ENCODE results near the gene AIG1.

GRCh38 chr6:143164565-143165105 lies 103.9 kb downstream of the AIG1 start:
- no peak for TF ChIP-seq BHLHE40 (IDR thresholded peaks at IDR 0.05; ENCODE audit: borderline replicate concordance)
- TF ChIP-seq ELF4 (IDR thresholded peaks at IDR 0.05), result no peak
- no peak for TF ChIP-seq HDGF (IDR thresholded peaks at IDR 0.05; ENCODE audit: borderline replicate concordance)
